Measurements from ENCODE around the gene GFOD1.

GRCh38 chr6:13358511-13358910 is 128.9 kb downstream of the GFOD1 start:
- TF ChIP-seq REST (IDR thresholded peaks at IDR 0.05) (no peak), CTCF (IDR thresholded peaks at IDR 0.05; ENCODE audit: low read depth, low read length, missing input control) (no peak)
